HTR-8/SVneo (cell line): ENCODE measurements around the gene CCDC121.

ENCODE experiments used
- DNase-seq: peaks from one replicate; pipeline ENCODE4 v3.0.0; 2011; ENCODE audit warnings: low spot score, mixed read lengths; ENCODE audit not compliant: insufficient read length
- FAIRE-seq: peaks from 2 replicates; lab custom pipeline; 2011; peaks lifted over from hg19 to GRCh38; lab: Jason Lieb, UNC

CCDC121 gene, protein sequence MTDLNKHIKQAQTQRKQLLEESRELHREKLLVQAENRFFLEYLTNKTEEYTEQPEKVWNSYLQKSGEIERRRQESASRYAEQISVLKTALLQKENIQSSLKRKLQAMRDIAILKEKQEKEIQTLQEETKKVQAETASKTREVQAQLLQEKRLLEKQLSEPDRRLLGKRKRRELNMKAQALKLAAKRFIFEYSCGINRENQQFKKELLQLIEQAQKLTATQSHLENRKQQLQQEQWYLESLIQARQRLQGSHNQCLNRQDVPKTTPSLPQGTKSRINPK

GRCh38 chr2:27628767-27629709, at the start of gene CCDC121, which contains the start of gene GPN1:
Gene CCDC121, minus strand, starts transcription at chr2:27629012. Its CDS starts 1,213 bp downstream, at chr2:27627799.
Gene GPN1, plus strand, starts transcription at chr2:27629050. Its CDS starts 9 bp downstream, at chr2:27629059.
- FAIRE-seq (peak; percentile 87), DNase-seq (peak; percentile 94)

DNA sequence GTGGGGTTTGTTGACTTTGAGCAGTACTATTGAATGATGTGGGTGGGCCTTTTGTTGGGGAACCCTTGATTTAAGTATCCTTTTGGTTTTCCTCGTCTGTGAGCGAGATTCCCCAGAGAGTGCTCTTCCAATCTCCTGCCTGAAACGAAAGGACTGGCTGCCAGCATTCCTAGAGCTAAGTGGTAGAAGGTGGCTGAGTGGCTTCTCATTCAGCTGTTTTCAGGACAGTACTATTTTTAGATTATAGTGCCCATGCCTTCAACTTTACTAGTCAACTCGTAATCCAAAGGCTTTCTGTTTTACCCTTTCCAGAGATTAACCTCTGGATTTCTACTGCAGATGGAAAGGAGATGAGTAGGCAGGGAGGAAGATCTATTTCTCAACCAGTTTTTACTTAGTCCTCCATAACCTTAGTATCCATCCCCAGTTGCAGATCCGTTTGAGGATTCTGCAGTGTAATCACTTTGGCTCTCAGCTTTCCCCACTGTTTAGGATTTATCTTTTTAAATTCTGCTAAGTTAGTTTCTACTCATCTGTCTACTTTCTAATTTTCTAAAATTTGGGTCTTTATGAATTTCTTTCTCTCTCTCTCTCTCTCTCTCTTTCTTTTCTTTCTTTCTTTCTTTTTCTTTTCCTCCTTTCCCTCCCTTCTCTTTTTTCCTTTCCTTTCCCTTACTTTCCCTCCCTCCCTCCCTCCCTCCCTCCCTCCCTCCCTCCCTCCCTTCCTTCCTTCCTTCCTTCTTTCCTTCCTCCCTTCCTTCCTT, 44.1 kb upstream of the CCDC121 start:
- DNase-seq, result no peak
- no peak for FAIRE-seq

DNA sequence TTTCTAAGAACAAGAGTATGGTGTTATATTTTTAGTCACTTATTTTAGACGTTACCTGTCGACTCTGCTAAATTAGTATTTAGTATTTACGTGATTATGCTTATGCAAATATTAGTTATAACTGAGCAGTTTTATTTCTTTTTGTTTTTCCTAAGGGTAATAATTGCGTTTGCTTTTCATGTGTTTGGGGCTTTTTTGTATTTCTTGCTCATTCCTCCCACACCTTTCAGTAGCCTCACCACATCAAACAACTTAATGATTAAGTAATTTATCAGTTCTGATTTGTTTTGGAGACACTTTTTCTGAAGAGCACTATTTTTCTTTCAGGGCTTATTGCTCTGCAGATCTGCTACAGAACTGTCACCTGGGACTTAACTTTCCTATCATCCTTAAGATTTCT, 42.4 kb upstream of the CCDC121 start:
- FAIRE-seq, result no peak
- no peak for DNase-seq

DNA sequence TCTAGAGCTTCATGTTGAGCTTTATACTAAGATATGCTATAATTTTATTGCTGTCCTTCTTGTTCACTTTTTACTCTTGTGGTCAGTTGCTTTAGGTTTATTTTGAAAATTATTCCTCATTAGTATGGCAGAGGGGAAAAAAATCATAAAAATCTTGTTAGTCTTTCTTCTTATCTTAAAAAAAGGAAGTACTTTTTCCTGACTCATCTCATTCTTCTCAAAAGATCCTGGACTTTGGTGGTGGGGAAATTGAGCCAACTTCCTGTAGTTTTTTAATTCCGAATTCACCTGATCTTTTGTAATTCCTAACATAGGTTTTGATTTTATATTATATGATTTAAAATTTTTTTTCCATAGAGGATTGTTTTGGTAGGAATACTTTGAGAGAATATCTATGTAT, 38.6 kb upstream of the CCDC121 start:
- DNase-seq, result no peak
- no peak for FAIRE-seq

GRCh38 chr2:27664622-27665363, 36.0 kb upstream of the CCDC121 start:
- no peak for DNase-seq
- FAIRE-seq, result no peak

- no peak for DNase-seq
- FAIRE-seq, result peak; percentile 4
Observed at GRCh38 chr2:27664154-27664574, 35.4 kb upstream of the CCDC121 start.

DNA sequence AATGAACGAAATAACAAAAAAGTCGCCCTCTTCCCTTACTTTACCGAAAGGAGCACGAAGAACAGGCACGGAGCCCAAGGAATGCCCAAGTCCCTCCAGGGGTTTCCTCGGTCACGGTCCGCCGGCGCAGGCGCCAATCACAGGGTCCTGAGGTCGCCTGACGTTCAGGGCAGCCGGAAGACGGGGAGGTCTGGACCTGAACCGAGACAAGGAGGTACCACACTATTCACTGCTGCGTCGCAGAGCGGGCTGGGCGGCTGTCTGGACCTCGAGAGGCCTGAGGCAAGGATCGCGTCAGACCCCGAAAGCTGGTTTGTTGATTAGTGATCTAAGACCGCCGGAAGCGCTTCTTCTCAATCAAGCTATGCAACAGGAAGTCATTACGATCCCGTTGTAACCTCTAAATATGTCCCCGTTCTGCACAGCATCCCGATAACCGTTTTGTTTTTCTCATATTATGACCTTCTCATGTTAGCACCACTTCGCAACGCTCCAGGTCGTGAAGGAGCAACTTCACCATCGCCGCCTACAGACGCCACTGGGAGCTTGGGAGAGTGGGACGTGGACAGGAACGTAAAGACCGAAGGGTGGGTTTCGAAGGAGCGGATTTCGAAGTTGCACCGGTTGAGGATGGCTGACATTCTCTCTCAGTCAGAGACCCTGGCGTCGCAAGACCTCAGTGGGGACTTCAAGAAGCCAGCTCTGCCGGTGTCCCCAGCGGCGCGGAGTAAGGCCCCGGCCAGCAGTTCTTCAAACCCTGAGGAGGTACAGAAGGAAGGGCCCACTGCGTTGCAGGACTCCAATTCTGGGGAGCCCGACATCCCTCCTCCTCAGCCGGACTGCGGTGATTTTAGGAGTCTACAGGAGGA, 34.7 kb upstream of the CCDC121 start, which contains the start of the genes SLC4A1AP and SUPT7L:
SLC4A1AP (plus strand) TSS at position 605 of the 869 bp plus-strand sequence; CDS start at position 631, 26 bp downstream.
SUPT7L (minus strand) TSS at position 330 of the 869 bp plus-strand sequence. CDS start 1,422 bp downstream, outside the sequence.
- DNase-seq (peak; percentile 87), FAIRE-seq (peak; percentile 69)

DNA sequence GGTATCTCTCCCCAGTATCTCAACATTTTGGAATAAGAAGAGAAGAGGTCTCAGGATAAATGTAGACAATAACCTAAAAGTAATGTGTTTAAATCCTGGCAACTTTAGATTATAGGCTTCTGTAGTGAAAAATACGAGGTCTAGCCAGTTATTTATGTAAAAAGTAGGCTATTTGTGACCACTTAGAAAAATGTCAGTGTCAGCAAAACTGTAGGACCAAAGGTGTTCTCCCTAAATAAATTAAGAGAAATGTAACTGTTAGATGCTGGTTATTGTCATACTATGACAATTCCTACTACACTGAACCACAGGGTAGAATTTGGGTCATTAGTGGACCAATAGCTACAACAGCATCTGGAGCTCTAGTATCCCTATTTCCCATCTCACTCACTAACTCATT, 32.6 kb upstream of the CCDC121 start:
- FAIRE-seq (no peak), DNase-seq (no peak)

DNA sequence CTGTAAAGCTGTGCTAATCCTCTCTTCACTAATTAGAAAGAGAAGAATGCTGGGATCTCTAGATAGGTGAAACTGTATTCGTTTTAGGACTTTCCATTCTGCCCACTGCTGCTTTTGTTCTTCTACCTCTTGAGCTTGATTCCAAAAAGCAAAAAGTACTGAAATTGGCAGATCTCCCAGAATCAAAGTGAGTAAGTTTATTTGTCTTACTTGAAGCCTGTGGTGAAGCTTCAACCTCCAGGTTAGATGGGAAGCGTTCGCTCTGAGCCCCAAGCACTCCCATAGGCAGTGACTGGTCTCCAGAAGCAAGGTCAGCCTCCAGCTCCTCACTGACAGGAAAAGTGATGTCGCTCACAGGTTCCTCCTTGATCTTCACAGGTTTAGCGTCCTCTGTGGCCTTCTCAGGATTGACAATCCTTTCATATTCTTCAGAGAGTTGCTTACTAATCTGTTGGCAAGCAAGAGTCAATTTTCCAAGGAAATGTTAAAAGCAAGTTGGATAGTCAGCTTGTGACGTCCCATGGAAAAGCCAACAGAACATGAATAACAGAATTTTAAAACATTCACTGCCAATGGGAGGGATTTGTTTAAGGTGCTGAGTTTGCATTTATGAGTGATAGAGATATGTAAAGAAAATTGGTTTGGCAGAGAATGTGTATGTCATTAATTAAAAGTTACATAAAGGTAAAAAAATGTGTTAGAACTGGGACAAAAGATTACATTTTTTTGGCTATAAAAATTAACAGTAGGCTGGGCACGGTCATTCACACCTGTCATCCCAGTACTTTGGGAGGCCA, 26.5 kb upstream of the CCDC121 start:
- DNase-seq, result no peak
- FAIRE-seq, result no peak

DNA sequence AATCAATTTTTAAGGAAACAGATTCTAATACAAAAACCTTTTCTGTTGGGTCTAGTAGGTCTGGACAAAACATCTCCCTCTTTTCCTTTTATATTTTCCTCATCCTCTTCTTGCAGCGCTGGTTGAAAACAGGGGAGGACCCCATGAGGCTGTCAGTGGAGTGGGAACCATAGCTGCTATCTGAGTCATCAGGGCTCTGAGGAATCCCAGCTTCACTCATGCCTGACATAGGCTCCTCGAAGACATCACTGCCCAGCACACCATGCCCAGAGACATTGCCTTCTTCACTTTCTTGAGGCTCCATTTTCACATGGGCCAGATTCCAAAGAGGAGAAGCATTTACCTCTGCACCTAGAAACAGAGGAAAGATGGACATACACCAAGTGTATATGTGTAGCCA, 24.6 kb upstream of the CCDC121 start:
- no peak for DNase-seq
- FAIRE-seq, result no peak

DNA sequence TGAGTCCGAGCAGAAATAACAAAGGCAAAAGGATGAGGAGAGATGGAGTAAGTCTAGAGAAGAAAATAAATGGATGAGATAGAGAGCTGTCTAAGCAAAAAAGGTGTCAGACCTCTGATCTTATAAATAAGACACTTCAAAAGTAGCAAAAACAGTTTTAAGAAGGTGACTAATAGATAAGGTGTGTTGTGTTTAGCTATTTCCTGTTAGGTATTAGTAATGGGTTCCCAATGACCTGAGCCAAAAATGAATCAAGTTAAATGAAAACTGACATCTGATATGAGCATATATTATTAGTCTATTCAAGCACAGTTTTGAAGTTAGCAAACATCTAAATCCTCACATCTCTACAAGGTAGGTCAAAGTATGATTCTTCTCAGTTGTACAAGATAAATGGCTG, 24.0 kb upstream of the CCDC121 start:
- DNase-seq (no peak), FAIRE-seq (no peak)

- DNase-seq, result no peak
- FAIRE-seq, result no peak
Observed at GRCh38 chr2:27652341-27652740, 23.5 kb upstream of the CCDC121 start.

DNA sequence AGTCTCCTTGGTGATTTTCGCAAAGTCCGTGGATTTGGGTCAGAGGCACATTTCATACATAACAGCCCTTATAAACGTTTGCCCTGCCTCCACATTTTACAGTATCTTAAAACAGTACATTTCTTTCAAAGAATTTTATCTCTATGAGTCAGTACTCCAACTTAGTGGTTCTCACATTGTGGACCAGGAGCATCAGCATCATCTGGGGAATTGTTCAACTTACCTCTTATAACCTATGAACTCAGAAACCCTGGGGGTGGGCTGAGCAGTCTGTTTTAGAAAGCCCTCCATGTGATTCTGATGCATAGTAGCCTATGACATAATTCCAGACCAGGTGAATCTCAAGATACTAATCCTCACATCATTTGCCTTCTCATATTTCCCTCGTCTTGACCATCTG, 22.2 kb upstream of the CCDC121 start:
- DNase-seq (no peak), FAIRE-seq (no peak)

GRCh38 chr2:27647737-27648136, 18.9 kb upstream of the CCDC121 start:
- no peak for FAIRE-seq
- DNase-seq, result no peak

GRCh38 chr2:27647289-27647688, 18.5 kb upstream of the CCDC121 start:
- FAIRE-seq, result no peak
- no peak for DNase-seq

DNA sequence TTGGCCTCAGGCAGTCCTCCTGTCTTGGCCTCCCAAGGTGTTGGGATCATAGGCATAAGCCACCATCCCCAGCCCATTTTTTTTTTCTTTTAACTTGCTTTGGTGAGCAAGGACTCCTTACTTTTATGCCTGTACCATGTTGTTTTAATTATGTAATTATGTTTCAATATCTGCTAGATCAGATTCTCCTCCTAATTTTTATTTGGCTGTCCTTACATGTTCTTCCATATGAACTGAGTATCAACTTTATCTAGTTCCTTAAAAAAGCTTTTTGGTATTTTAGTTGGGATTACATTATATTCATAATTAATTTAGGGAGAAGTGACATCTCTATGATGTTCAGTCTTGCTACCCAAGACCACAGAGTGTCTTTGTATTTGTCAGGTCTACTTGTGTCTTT, 16.4 kb upstream of the CCDC121 start:
- DNase-seq (no peak), FAIRE-seq (no peak)

DNA sequence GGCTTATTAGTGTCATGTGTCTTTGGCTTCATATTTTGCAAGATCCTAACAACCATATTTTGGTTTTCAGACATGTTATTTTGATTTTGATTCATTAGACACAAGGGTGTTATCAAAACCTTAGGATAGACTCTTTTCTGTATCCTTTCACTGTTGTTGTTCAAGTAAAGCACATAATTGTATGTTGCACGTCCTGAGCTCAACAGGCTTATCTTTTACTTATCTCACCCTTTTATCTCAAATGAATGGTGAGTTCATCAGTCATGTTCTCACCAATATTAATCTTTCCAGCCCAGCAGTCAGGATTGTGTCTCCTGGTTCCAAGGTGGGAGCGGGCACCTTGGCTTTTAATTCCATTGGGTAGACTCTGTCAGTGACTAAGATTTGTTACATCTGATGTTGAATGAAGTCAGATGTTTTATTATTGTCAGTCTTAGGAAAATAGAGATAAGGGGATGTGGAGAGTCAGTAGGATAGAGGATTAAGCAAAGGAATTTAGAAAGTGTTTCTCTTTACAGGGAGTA, 12.0 kb upstream of the CCDC121 start:
- FAIRE-seq (no peak), DNase-seq (no peak)

DNA sequence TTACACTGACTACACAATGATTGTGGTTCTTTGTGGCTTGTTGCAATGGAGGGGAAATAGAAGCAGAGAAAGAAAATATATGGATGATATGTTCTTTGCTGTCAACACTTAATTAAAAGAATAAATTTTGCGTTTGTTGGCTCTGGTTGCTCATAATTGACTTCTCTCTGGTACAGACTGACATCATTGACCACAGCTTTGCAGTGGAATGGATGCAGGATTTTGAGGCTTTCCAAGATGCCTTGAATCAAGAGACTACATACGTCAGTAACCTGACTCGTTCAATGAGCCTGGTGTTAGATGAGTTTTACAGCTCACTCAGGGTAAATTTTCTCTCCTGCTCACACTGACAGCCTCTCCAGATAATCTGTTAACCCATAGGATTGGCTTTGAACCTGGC, 9.9 kb upstream of the CCDC121 start:
- DNase-seq, result no peak
- FAIRE-seq, result no peak
